ENCODE results near the gene ROR2.

Gene ROR2

GRCh38 chr9:91583966-91584365 is 366.1 kb downstream of the ROR2 start:
- H3K4me3 ChIP-seq = no peak overlapping the region
- H3K9me3 ChIP-seq (ENCODE audit: low read depth, low read length) = no peaks in the 10 kb centered on the region
- DNase-seq (ENCODE audit: low read depth, low spot score) = no peak
- H3K9ac ChIP-seq (ENCODE audit: insufficient read length) = no peak overlapping the region
- H3K36me3 ChIP-seq (ENCODE audit: insufficient read depth, low read length) = no peaks in the 10 kb centered on the region
- no peak overlapping the region for H3K27ac ChIP-seq
- TF ChIP-seq FOXP2 (optimal IDR thresholded peaks at IDR 0.05; ENCODE audit: control extremely low read depth, extremely low read length, insufficient read depth) (no peak), EZH2 (IDR thresholded peaks at IDR 0.05) (no peak), POLR2AphosphoS5 (IDR thresholded peaks at IDR 0.05; ENCODE audit: borderline replicate concordance, low read depth, low read length) (no peak)

GRCh38 chr9:91583161-91583875 is 366.7 kb downstream of the ROR2 start:
- Histone ChIP-seq H3K36me3 (ENCODE audit: insufficient read depth, low read length) (no peaks in the 10 kb centered on the region), H3K9me3 (ENCODE audit: low read depth, low read length) (no peaks in the 10 kb centered on the region), H3K27ac (no peak overlapping the region), H3K9ac (ENCODE audit: insufficient read length) (no peak overlapping the region), H3K4me3 (no peak overlapping the region)
- DNase-seq (ENCODE audit: low read depth, low spot score) = no peak
- TF ChIP-seq EZH2 (IDR thresholded peaks at IDR 0.05) (no peak), FOXP2 (optimal IDR thresholded peaks at IDR 0.05; ENCODE audit: control extremely low read depth, extremely low read length, insufficient read depth) (no peak), POLR2AphosphoS5 (IDR thresholded peaks at IDR 0.05; ENCODE audit: borderline replicate concordance, low read depth, low read length) (no peak)

GRCh38 chr9:91582181-91582580 is 367.8 kb downstream of the ROR2 start:
- Histone ChIP-seq H3K27ac (no peak overlapping the region), H3K36me3 (ENCODE audit: insufficient read depth, low read length) (no peaks in the 10 kb centered on the region), H3K9me3 (ENCODE audit: low read depth, low read length) (no peaks in the 10 kb centered on the region), H3K9ac (ENCODE audit: insufficient read length) (no peak overlapping the region), H3K4me3 (no peak overlapping the region)
- no peak for DNase-seq (ENCODE audit: low read depth, low spot score)
- TF ChIP-seq EZH2 (IDR thresholded peaks at IDR 0.05) = no peak
- no peak for TF ChIP-seq POLR2AphosphoS5 (IDR thresholded peaks at IDR 0.05; ENCODE audit: borderline replicate concordance, low read depth, low read length)
- TF ChIP-seq FOXP2 (optimal IDR thresholded peaks at IDR 0.05; ENCODE audit: control extremely low read depth, extremely low read length, insufficient read depth) = no peak

- Histone ChIP-seq H3K36me3 (ENCODE audit: insufficient read depth, low read length) (no peaks in the 10 kb centered on the region), H3K4me3 (no peak overlapping the region), H3K9ac (ENCODE audit: insufficient read length) (no peak overlapping the region), H3K27ac (no peak overlapping the region), H3K9me3 (ENCODE audit: low read depth, low read length) (no peaks in the 10 kb centered on the region)
- DNase-seq (ENCODE audit: low read depth, low spot score) = no peak
- TF ChIP-seq EZH2 (IDR thresholded peaks at IDR 0.05) (no peak), FOXP2 (optimal IDR thresholded peaks at IDR 0.05; ENCODE audit: control extremely low read depth, extremely low read length, insufficient read depth) (no peak), POLR2AphosphoS5 (IDR thresholded peaks at IDR 0.05; ENCODE audit: borderline replicate concordance, low read depth, low read length) (no peak)
These were observed 369.9 kb downstream of the ROR2 start for GRCh38 chr9:91580136-91580535.

DNA sequence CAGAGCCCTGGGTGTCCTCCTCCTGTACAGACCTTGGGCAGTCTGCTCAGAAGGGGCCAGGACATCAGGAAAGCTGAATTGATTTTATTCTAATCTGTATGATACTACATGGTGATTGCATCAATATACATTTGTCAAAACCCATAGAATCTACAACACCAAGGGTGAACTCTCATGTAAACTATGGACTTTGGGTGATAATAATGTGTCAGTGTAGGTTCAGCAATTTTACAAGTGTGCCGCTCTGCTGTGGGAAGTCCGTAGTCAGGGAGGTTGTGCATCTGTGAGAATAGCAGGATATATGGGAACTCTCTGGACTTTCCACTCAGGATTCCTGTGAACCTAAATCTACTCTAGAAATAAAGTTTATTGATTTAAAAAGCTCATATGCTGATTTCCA is 371.1 kb downstream of the ROR2 start:
- H3K9ac ChIP-seq (ENCODE audit: insufficient read length) = no peak overlapping the region
- no peak for DNase-seq (ENCODE audit: low read depth, low spot score)
- no peak overlapping the region for H3K27ac ChIP-seq
- no peak overlapping the region for H3K4me3 ChIP-seq
- TF ChIP-seq EZH2 (IDR thresholded peaks at IDR 0.05) = no peak
- no peak for TF ChIP-seq FOXP2 (optimal IDR thresholded peaks at IDR 0.05; ENCODE audit: control extremely low read depth, extremely low read length, insufficient read depth)
- TF ChIP-seq POLR2AphosphoS5 (IDR thresholded peaks at IDR 0.05; ENCODE audit: borderline replicate concordance, low read depth, low read length) = no peak
- H3K9me3 ChIP-seq (ENCODE audit: low read depth, low read length) = no peaks in the 10 kb centered on the region
- H3K36me3 ChIP-seq (ENCODE audit: insufficient read depth, low read length) = no peaks in the 10 kb centered on the region

DNA sequence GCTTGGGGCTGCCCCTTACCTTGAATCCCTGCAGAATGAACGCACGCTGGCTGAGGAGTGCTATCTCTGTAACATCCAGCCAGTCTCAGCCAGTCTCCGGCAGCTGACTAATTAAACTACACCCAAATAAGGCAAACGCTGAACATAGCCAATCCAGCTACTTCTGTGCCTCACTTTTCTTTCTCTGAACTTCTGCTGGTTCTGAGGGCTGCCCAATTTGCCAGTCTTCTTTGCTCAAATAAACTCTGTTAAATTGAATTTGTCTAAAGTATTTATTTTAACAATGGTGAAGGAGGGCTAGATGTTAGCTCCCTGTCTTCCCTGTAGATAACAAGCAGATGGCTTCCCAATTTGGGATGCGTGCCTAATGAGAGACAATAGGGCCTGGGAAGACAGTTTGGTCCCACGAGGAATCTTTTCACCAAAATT is 372.4 kb downstream of the ROR2 start:
- Histone ChIP-seq H3K36me3 (ENCODE audit: insufficient read depth, low read length) (no peaks in the 10 kb centered on the region), H3K9ac (ENCODE audit: insufficient read length) (no peak overlapping the region), H3K9me3 (ENCODE audit: low read depth, low read length) (no peaks in the 10 kb centered on the region), H3K4me3 (no peak overlapping the region), H3K27ac (no peak overlapping the region)
- TF ChIP-seq FOXP2 (optimal IDR thresholded peaks at IDR 0.05; ENCODE audit: control extremely low read depth, extremely low read length, insufficient read depth) = no peak
- no peak for TF ChIP-seq POLR2AphosphoS5 (IDR thresholded peaks at IDR 0.05; ENCODE audit: borderline replicate concordance, low read depth, low read length)
- TF ChIP-seq EZH2 (IDR thresholded peaks at IDR 0.05) = no peak
- no peak for DNase-seq (ENCODE audit: low read depth, low spot score)

GRCh38 chr9:91572811-91573210 is 377.2 kb downstream of the ROR2 start:
- no peak for DNase-seq (ENCODE audit: low read depth, low spot score)
- H3K27ac ChIP-seq = no peak overlapping the region

DNA sequence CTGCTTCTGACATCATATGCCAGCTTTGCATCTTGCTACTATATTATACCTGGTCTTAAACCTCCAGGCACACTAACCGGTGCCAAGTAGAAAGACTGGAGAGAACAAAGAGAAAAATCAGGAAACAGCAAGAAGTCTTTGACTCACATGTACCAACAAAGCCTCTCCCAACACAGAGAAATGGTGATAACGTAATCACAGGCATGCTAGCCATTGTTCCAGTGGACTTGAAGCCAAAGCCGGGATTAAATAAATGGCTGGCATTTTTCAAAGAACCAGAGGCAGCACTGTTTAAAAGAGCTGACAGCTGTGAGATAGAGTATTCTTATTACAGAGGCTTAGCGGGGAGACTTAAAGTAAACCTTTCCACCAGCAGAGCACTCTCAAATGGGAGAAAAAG is 378.0 kb downstream of the ROR2 start:
- no peak overlapping the region for H3K27ac ChIP-seq
- TF ChIP-seq POLR2AphosphoS5 (IDR thresholded peaks at IDR 0.05; ENCODE audit: borderline replicate concordance, low read depth, low read length) = no peak
- TF ChIP-seq FOXP2 (optimal IDR thresholded peaks at IDR 0.05; ENCODE audit: control extremely low read depth, extremely low read length, insufficient read depth) = no peak
- TF ChIP-seq EZH2 (IDR thresholded peaks at IDR 0.05) = no peak
- no peaks in the 10 kb centered on the region for H3K9me3 ChIP-seq (ENCODE audit: low read depth, low read length)
- H3K9ac ChIP-seq (ENCODE audit: insufficient read length) = no peak overlapping the region
- H3K36me3 ChIP-seq (ENCODE audit: insufficient read depth, low read length) = no peaks in the 10 kb centered on the region
- H3K4me3 ChIP-seq = no peak overlapping the region
- DNase-seq (ENCODE audit: low read depth, low spot score) = no peak

More at GRCh38 chr9:91572811-91573210, 377.2 kb downstream of the ROR2 start:
- no peak for TF ChIP-seq EZH2 (IDR thresholded peaks at IDR 0.05)
- TF ChIP-seq FOXP2 (optimal IDR thresholded peaks at IDR 0.05; ENCODE audit: control extremely low read depth, extremely low read length, insufficient read depth) = no peak
- TF ChIP-seq POLR2AphosphoS5 (IDR thresholded peaks at IDR 0.05; ENCODE audit: borderline replicate concordance, low read depth, low read length) = no peak
- H3K9ac ChIP-seq (ENCODE audit: insufficient read length) = no peak overlapping the region
- no peaks in the 10 kb centered on the region for H3K36me3 ChIP-seq (ENCODE audit: insufficient read depth, low read length)
- no peak overlapping the region for H3K4me3 ChIP-seq
- no peaks in the 10 kb centered on the region for H3K9me3 ChIP-seq (ENCODE audit: low read depth, low read length)

DNA sequence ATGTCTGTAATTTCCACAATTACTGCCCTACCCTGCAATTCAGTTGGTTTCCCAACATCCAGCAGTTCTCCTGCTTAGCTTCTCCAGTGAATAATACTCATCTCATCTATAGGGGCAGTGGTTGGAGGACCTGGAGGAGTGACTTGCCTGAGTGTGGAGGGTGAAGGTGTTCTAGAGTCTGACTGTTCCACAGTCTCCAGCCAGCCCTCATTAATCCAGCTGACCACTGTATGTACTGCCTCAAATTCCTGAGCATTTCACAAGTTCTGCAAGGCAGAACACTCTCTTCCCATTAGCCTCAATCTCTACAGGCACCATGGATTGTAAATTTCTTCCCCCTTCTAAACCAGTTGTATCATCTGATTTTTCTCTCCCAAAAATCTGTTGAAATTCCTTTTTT is 379.0 kb downstream of the ROR2 start:
- H3K9me3 ChIP-seq (ENCODE audit: low read depth, low read length) = no peaks in the 10 kb centered on the region
- H3K27ac ChIP-seq = no peak overlapping the region
- no peak for DNase-seq (ENCODE audit: low read depth, low spot score)
- H3K9ac ChIP-seq (ENCODE audit: insufficient read length) = no peak overlapping the region
- H3K36me3 ChIP-seq (ENCODE audit: insufficient read depth, low read length) = no peaks in the 10 kb centered on the region
- no peak for TF ChIP-seq EZH2 (IDR thresholded peaks at IDR 0.05)
- no peak for TF ChIP-seq FOXP2 (optimal IDR thresholded peaks at IDR 0.05; ENCODE audit: control extremely low read depth, extremely low read length, insufficient read depth)
- TF ChIP-seq POLR2AphosphoS5 (IDR thresholded peaks at IDR 0.05; ENCODE audit: borderline replicate concordance, low read depth, low read length) = no peak
- no peak overlapping the region for H3K4me3 ChIP-seq

Measured in SK-N-MC (cell line).